WTC11 (cell line): Measurements from ENCODE around the gene HEPACAM. TPM values are rescaled to one million over a fixed set of nuclear protein-coding genes. Genes with fewer than 3 reads are reported as not detected.

ENCODE experiments used
- ATAC-seq: fragments of 200-7000 bp; cut with Tn5 transposase; 2 replicates; pipeline ENCODE4 v1.10.0; 2021; ENCODE audit warnings: mild to moderate bottlenecking, moderate library complexity
- CTCF ChIA-PET: fragments of 300-600 bp; sonication (Branson Sonifier 250); formaldehyde crosslinking; loops from one replicate; lab custom pipeline; 2021; ENCODE audit warnings: antibody characterized with exemption; lab: Charles Lee
- POLR2A ChIA-PET: fragments of 350-600 bp; sonication (Branson Sonifier 250); formaldehyde crosslinking; loops from one replicate; lab custom pipeline; 2021; ENCODE audit warnings: antibody characterized with exemption; lab: Charles Lee
- DNase-seq: peaks from one replicate; pipeline ENCODE4 v3.0.0; 2021; ENCODE audit warnings: low spot score
- H3K27ac Mint-ChIP-seq: 2 replicates; pipeline ENCODE4 v1.8.0; 2021; ENCODE audit warnings: mixed read lengths
- H3K27me3 Mint-ChIP-seq: 2 replicates; pipeline ENCODE4 v1.8.0; 2021; ENCODE audit warnings: low read depth, mild to moderate bottlenecking, moderate library complexity, mixed read lengths
- H3K36me3 Mint-ChIP-seq: 2 replicates; pipeline ENCODE4 v1.8.0; 2021; ENCODE audit warnings: mixed read lengths
- H3K4me1 Mint-ChIP-seq: 2 replicates; pipeline ENCODE4 v1.8.0; 2022; ENCODE audit warnings: mixed read lengths
- H3K4me3 Mint-ChIP-seq: 2 replicates; pipeline ENCODE4 v1.8.0; 2021; ENCODE audit warnings: mild to moderate bottlenecking, moderate library complexity, mixed read lengths
- H3K9me3 Mint-ChIP-seq: 2 replicates; pipeline ENCODE4 v1.8.0; 2021; ENCODE audit warnings: mixed read lengths
- ATF1 ChIP-seq: sonication (generic); formaldehyde crosslinking; IDR thresholded peaks from 2 replicates; pipeline ENCODE4 v1.8.1; 2023; ENCODE audit warnings: mild to moderate bottlenecking, moderate library complexity, missing genetic modification reagents
- CREB1 ChIP-seq: sonication (generic); formaldehyde crosslinking; IDR thresholded peaks from 2 replicates; pipeline ENCODE4 v1.8.0; 2023; ENCODE audit warnings: mild to moderate bottlenecking, missing genetic modification reagents
- E2F4 ChIP-seq: sonication (generic); formaldehyde crosslinking; IDR thresholded peaks from 2 replicates; pipeline ENCODE4 v1.8.1; 2022; ENCODE audit warnings: low read depth, mild to moderate bottlenecking, moderate library complexity, missing genetic modification reagents, borderline replicate concordance
- E2F5 ChIP-seq: sonication (generic); formaldehyde crosslinking; IDR thresholded peaks from 2 replicates; pipeline ENCODE4 v1.8.1; 2022; ENCODE audit warnings: mild to moderate bottlenecking, moderate library complexity, missing genetic modification reagents
- ERG ChIP-seq: fragments of 250-450 bp; sonication (Bioruptor Pico); IDR thresholded peaks from 2 replicates; pipeline ENCODE4 v1.8.0; 2021; ENCODE audit warnings: mild to moderate bottlenecking
- FOXJ3 ChIP-seq: sonication (generic); formaldehyde crosslinking; IDR thresholded peaks from 2 replicates; pipeline ENCODE4 v1.9.0; 2021; ENCODE audit warnings: missing genetic modification reagents, mild to moderate bottlenecking, borderline replicate concordance
- FOXK1 ChIP-seq: sonication (generic); formaldehyde crosslinking; IDR thresholded peaks from 2 replicates; pipeline ENCODE4 v1.8.0; 2022; ENCODE audit warnings: mild to moderate bottlenecking, moderate library complexity, missing genetic modification reagents
- FOXP1 ChIP-seq: sonication (generic); formaldehyde crosslinking; IDR thresholded peaks from 2 replicates; pipeline ENCODE4 v1.8.0; 2022; ENCODE audit warnings: missing genetic modification reagents, mild to moderate bottlenecking, moderate library complexity, borderline replicate concordance
- FOXP4 ChIP-seq: sonication (generic); formaldehyde crosslinking; IDR thresholded peaks from 2 replicates; pipeline ENCODE4 v1.8.0; 2022; ENCODE audit warnings: mild to moderate bottlenecking, missing genetic modification reagents
- GABPB1 ChIP-seq: sonication (generic); formaldehyde crosslinking; IDR thresholded peaks from 2 replicates; pipeline ENCODE4 v1.8.1; 2023; ENCODE audit warnings: mild to moderate bottlenecking, missing genetic modification reagents
- HMGXB4 ChIP-seq: sonication (generic); formaldehyde crosslinking; IDR thresholded peaks from 2 replicates; pipeline ENCODE4 v1.8.1; 2023; ENCODE audit warnings: mild to moderate bottlenecking, moderate library complexity, missing genetic modification reagents
- NFE2L1 ChIP-seq: sonication (generic); formaldehyde crosslinking; IDR thresholded peaks from 2 replicates; pipeline ENCODE4 v1.8.1; 2023; ENCODE audit warnings: missing genetic modification reagents
- NFYB ChIP-seq: sonication (generic); formaldehyde crosslinking; conservative IDR thresholded peaks from 2 replicates; pipeline ENCODE4 v1.8.0; 2022; ENCODE audit warnings: low read depth, missing genetic modification reagents
- NR1H2 ChIP-seq: sonication (generic); formaldehyde crosslinking; IDR thresholded peaks from 2 replicates; pipeline ENCODE4 v1.9.0; 2021; ENCODE audit warnings: mild to moderate bottlenecking, moderate library complexity, missing genetic modification reagents
- SMAD4 ChIP-seq: sonication (generic); formaldehyde crosslinking; IDR thresholded peaks from 2 replicates; pipeline ENCODE4 v1.8.0; 2022; ENCODE audit warnings: mild to moderate bottlenecking, missing genetic modification reagents
- TCF7 ChIP-seq: sonication (generic); formaldehyde crosslinking; IDR thresholded peaks from 2 replicates; pipeline ENCODE4 v1.8.0; 2022; ENCODE audit warnings: mild to moderate bottlenecking, low read depth, missing genetic modification reagents, moderate library complexity
- TP53 ChIP-seq: sonication (generic); formaldehyde crosslinking; IDR thresholded peaks from 2 replicates; pipeline ENCODE4 v1.8.1; 2023; ENCODE audit warnings: mild to moderate bottlenecking, missing genetic modification reagents
- ZNF232 ChIP-seq: sonication (generic); formaldehyde crosslinking; IDR thresholded peaks from 2 replicates; pipeline ENCODE4 v1.8.0; 2022; ENCODE audit warnings: mild to moderate bottlenecking, missing genetic modification reagents
- ZNF423 ChIP-seq: fragments of 250-450 bp; sonication (Bioruptor Pico); IDR thresholded peaks from 2 replicates; pipeline ENCODE4 v2.1.2; 2022; ENCODE audit warnings: mild to moderate bottlenecking, moderate library complexity
- ZNF512 ChIP-seq: sonication (generic); formaldehyde crosslinking; IDR thresholded peaks from 2 replicates; pipeline ENCODE4 v1.8.1; 2022; ENCODE audit warnings: missing genetic modification reagents, borderline replicate concordance
- total RNA-seq: library from RNA; stranded (reverse); gene quantifications from 3 replicates; pipeline ENCODE4 v1.2.3, GENCODE V29; 2021
- TF ChIP-seq, protein P1 (sequence below): sonication (generic); formaldehyde crosslinking; IDR thresholded peaks from 2 replicates; pipeline ENCODE4 v1.8.1; 2023; ENCODE audit warnings: mild to moderate bottlenecking, missing genetic modification reagents, borderline replicate concordance

Gene HEPACAM
- total RNA-seq, 1 experiment from 2014 or later = not detected

GRCh38 chr11:124895471-124895971 lies 40.3 kb downstream of the HEPACAM start:
- CTCF ChIA-PET = interaction anchor here (0.6 kb wide), 1 partner anchor 19 kb away, joined by 4 read pairs; no protein-coding TSS in a partner anchor
- Mint-ChIP-seq H3K36me3 (no peaks in the 10 kb centered on the region), H3K27me3 (peaks cover 11% of the 10 kb centered on the region)
- POLR2A ChIA-PET = no interaction called here
- TF ChIP-seq SMAD4 (CRISPR knock-in tag) (no peak), FOXP1 (CRISPR knock-in tag) (no peak), FOXK1 (CRISPR knock-in tag) (no peak), CREB1 (CRISPR knock-in tag) (no peak), ZNF512 (CRISPR knock-in tag) (no peak), NFYB (no peak), ATF1 (no peak), E2F5 (CRISPR knock-in tag) (no peak), ZNF232 (CRISPR knock-in tag) (no peak), E2F4 (CRISPR knock-in tag) (no peak), TP53 (CRISPR knock-in tag) (no peak), ZNF423 (no peak)
- TF ChIP-seq, all 79 proteins: peak for 0
- no peak overlapping the region for H3K4me3 Mint-ChIP-seq
- no peak for ATAC-seq
- H3K4me1 Mint-ChIP-seq = peaks cover 22% of the 10 kb centered on the region
- no peak for DNase-seq
- no peaks in the 10 kb centered on the region for H3K9me3 Mint-ChIP-seq
- no peak overlapping the region for H3K27ac Mint-ChIP-seq

DNA sequence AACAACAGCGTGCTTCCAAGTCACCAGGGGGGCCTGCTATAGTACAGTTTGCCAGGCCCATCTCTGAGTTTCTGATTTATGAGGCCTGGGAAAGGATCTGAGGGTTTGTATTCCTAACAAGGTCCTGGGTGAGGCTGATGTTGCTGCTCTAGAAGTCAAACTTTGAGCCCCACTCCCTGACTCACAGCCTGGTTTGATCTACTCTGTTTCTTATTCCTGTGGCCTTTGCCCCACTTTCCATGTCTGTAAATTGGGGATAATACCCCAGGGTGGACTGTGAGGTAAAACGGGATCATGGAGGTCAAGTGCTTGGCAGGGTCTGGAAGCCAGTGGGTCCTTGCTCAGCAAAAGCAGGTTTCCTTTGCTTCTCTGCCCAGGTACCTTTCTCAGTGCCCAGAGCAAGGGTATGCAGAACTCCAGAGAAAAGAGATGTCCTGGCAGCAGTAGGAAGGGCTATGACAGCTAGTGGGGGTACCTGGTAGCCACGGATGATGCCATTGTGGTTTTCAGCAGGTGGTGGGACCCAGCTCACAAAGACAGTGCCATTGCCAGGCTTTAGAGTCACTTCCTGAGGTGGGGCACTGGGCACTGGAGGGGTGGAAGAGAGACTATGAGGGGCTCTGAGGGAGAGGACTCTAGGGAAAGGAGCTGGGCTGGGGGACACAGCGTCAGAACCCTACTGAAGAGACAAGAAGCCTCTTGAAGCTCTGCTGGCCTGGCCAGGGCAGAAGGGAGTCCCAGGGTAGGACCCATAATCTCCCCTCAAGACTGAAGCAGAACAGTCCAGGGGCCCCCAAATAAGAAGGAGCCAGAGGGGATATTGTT lies 41.0 kb downstream of the HEPACAM start:
- CTCF ChIA-PET = interaction anchor here (0.6 to 1.6 kb wide), 2 partner anchors 18 to 19 kb away, joined by 4 to 8 read pairs; no protein-coding TSS in a partner anchor
- POLR2A ChIA-PET = no interaction called here
- TF ChIP-seq FOXJ3 (CRISPR knock-in tag) (no peak), NFYB (no peak), HMGXB4 (CRISPR knock-in tag) (no peak), GABPB1 (CRISPR knock-in tag) (no peak), NFE2L1 (CRISPR knock-in tag) (no peak), FOXP4 (CRISPR knock-in tag) (no peak), NR1H2 (CRISPR knock-in tag) (no peak), TCF7 (CRISPR knock-in tag) (no peak), ERG (CRISPR knock-in tag) (no peak)
- TF ChIP-seq, protein P1, sequence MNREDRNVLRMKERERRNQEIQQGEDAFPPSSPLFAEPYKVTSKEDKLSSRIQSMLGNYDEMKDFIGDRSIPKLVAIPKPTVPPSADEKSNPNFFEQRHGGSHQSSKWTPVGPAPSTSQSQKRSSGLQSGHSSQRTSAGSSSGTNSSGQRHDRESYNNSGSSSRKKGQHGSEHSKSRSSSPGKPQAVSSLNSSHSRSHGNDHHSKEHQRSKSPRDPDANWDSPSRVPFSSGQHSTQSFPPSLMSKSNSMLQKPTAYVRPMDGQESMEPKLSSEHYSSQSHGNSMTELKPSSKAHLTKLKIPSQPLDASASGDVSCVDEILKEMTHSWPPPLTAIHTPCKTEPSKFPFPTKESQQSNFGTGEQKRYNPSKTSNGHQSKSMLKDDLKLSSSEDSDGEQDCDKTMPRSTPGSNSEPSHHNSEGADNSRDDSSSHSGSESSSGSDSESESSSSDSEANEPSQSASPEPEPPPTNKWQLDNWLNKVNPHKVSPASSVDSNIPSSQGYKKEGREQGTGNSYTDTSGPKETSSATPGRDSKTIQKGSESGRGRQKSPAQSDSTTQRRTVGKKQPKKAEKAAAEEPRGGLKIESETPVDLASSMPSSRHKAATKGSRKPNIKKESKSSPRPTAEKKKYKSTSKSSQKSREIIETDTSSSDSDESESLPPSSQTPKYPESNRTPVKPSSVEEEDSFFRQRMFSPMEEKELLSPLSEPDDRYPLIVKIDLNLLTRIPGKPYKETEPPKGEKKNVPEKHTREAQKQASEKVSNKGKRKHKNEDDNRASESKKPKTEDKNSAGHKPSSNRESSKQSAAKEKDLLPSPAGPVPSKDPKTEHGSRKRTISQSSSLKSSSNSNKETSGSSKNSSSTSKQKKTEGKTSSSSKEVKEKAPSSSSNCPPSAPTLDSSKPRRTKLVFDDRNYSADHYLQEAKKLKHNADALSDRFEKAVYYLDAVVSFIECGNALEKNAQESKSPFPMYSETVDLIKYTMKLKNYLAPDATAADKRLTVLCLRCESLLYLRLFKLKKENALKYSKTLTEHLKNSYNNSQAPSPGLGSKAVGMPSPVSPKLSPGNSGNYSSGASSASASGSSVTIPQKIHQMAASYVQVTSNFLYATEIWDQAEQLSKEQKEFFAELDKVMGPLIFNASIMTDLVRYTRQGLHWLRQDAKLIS (CRISPR knock-in tag) = no peak
- H3K4me3 Mint-ChIP-seq = no peak overlapping the region
- no peak overlapping the region for H3K27ac Mint-ChIP-seq
- ATAC-seq (no peak), DNase-seq (no peak)
- peaks cover 12% of the 10 kb centered on the region for H3K27me3 Mint-ChIP-seq
- peaks cover 22% of the 10 kb centered on the region for H3K4me1 Mint-ChIP-seq
- no peaks in the 10 kb centered on the region for H3K9me3 Mint-ChIP-seq
- no peaks in the 10 kb centered on the region for H3K36me3 Mint-ChIP-seq
